HG03342 (cell line): ENCODE results near the gene CSF1.

Experiments
- ATAC-seq: cut with Tn5 transposase; IDR thresholded peaks from one replicate; pipeline ENCODE4 v1.9.1; 2021; ENCODE audit warnings: mild to moderate bottlenecking, moderate library complexity; ENCODE audit not compliant: unreplicated experiment

Gene CSF1

GRCh38 chr1:109974191-109974590, 63.5 kb downstream of the CSF1 start:
- ATAC-seq: no peak

DNA sequence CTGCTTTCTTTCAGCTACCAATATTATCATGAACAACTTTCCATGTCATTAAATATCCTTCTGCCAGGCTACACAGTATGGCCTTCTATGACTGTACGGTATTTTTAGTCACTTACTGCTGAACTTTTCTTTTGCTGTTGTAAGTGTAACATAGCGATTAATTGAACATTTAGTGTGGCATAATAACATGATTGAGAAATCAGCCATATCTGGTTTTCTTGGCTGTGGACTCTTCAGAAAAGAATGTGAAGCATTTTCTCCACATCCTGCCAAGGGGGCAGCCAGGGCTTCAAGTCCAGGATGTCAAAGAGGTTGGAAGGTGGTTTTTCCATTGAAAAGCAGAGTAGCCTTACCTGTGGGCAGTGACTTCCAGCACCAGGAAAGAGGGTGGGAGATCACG, 65.1 kb downstream of the CSF1 start:
- ATAC-seq: no peak

DNA sequence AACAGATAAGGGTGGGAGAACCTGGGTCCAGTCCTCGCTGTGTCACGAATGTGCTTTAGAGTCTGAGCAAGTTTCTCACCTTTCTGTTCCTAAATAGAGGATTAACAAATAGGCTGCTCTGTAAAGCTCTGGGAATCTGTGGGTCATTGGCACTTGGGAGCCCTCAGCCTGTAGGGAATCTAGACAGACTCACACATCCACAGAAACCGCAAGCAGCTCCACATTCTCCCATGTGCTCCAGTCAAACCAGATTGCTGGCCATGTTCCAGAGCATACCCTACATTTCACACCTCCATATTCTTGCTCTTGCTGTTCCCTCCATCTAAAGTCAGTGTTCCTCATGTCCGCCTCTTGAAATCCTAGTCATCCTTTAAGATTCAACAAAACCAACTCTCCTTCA, 66.1 kb downstream of the CSF1 start:
- ATAC-seq: no peak

DNA sequence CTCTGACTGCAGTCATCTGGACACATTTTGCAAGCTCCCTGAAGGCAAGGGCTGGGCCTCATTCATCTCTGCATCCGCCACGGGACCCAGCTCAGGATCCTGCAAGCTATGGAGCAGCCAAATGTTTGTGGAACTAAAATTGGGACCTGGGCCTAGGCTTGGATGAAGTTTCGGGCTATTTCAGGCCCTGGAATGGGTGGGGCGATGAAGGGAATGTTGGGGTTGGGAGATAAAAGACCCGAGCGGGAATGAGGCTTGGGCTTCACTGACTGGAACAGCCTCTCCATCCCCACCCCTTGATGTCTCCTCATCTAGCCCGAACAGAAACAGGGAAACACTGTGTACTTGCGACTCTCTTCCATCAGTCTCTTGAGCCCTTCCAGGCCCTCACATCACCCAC, 66.6 kb downstream of the CSF1 start:
- ATAC-seq: no peak

DNA sequence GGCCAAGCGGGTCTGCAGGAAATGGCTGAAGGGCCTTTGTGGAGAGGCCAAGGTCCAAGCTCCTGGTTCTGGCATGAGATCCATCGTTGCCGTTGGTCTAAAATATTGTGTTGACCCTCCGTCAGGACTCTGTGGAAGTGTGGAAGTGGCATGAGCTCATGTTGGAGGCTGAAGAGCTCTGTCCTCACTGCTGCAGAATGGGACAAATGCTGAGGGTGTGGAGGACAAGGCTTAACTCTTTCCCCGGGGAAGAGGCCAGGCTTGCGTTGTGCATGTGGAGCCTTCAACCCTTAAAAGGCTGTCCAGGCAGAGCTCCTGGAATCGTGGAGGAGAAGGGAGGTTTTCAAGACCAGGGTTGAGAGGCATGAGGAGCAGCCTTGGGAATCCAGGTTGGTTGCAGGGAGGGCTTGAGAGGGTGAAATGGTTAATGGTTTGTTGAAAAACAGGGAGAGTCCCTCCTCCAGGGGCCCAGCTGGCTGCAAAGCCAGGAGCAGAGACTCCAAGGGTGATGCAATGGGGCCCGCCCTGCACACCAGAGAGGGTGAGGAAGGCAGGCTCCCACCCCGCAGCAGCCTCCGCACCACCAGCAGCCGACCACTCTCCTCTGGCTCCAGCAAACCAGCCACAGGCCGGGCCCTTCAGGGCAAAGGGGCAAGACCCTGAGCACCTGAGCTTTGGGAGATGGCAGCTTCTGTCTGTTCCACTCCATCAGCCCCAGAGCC, 67.2 kb downstream of the CSF1 start:
- ATAC-seq: no peak

- no peak for ATAC-seq
These were observed 68.3 kb downstream of the CSF1 start for GRCh38 chr1:109978761-109979488.

DNA sequence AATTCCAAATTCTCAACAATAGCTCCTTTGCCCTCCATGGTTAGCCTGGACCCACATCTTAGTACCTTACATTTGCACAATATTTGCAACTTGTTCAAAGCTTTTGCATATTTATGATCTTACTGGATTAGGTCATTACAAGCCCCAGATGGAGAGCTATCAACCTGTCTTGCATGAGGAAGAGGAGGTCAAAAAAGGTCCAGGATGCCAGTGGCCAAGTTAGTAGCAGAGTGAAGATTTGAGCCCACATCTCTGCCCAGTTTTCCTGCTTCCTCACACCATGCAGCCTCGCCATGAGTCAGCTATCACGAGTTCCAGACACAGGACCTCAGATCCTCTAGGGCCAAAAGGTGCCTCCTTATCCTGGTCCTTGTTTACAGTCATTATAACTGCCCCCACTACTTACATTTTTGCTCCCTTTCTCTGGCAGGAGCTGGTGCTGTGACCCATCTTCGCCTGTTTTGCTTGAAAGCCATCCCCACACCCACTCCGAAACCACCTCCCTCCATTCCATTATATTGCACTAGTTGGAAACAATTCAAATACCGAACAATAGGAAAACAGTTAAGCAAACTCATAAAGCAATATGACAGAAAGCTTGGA, 68.9 kb downstream of the CSF1 start:
- ATAC-seq: no peak
